OCI-LY7 (cell line): ENCODE results near the gene RCC1. TPM values are rescaled to one million over a fixed set of nuclear protein-coding genes. Genes with fewer than 3 reads are reported as not detected.

ENCODE experiments used
- Bru-seq: library from RNA; stranded (reverse); fragments of 400-500 nt; gene quantifications from one replicate; lab custom pipeline; 2021; lab: Mats Ljungman, UMichigan
- BruChase-seq, 2 experiments: library from RNA; stranded (reverse); fragments of 400-500 nt; gene quantifications; one replicate each; lab custom pipeline; 2021; lab: Mats Ljungman, UMichigan
- BruUV-seq: library from RNA; stranded (reverse); fragments of 400-500 nt; replicated peaks from 2 replicates; lab custom pipeline; 2021; lab: Mats Ljungman, UMichigan
- CTCF ChIA-PET: fragments of 300-600 bp; sonication (Branson Sonifier 250); formaldehyde crosslinking; loops from one replicate; lab custom pipeline; 2022; ENCODE audit warnings: antibody characterized with exemption; ENCODE audit not compliant: unreplicated experiment; lab: Charles Lee
- POLR2A ChIA-PET: fragments of 300-600 bp; sonication (Branson Sonifier 250); formaldehyde crosslinking; loops from one replicate; lab custom pipeline; 2022; ENCODE audit warnings: antibody characterized with exemption; lab: Charles Lee
- DNase-seq: peaks from one replicate; pipeline ENCODE4 v3.0.0-alpha.2; 2015; ENCODE audit warnings: low spot score
- H2AFZ ChIP-seq: fragments of 200-600 bp; sonication (generic), shearing (Covaris generic); 2 replicates; pipeline ENCODE4 v1.6.1; 2014; ENCODE audit warnings: mild to moderate bottlenecking, antibody characterized with exemption, low read length, moderate library complexity
- H3K27ac ChIP-seq: fragments of 200-600 bp; sonication (generic); 2 replicates; pipeline ENCODE4 v1.5.1; 2014; ENCODE audit warnings: mixed run types, low read depth, mild to moderate bottlenecking, moderate library complexity, low read length, inconsistent platforms; ENCODE audit not compliant: poor library complexity, severe bottlenecking
- H3K36me3 ChIP-seq: fragments of 200-600 bp; sonication (generic); 2 replicates; pipeline ENCODE4 v1.6.1; 2014; ENCODE audit warnings: mild to moderate bottlenecking, antibody characterized with exemption, low read length, moderate library complexity, mixed read lengths; ENCODE audit not compliant: insufficient read depth
- H3K4me1 ChIP-seq: fragments of 200-600 bp; sonication (generic); 2 replicates; pipeline ENCODE4 v1.5.1; 2014; ENCODE audit warnings: mild to moderate bottlenecking, low read length; ENCODE audit not compliant: insufficient read depth, poor library complexity, severe bottlenecking
- H3K4me2 ChIP-seq: fragments of 200-600 bp; sonication (generic); 2 replicates; pipeline ENCODE4 v1.6.1; 2014; ENCODE audit warnings: mild to moderate bottlenecking, low read length
- H3K4me3 ChIP-seq: fragments of 200-600 bp; sonication (generic); 2 replicates; pipeline ENCODE4 v1.5.1; 2014; ENCODE audit warnings: mild to moderate bottlenecking, low read depth, low read length; ENCODE audit not compliant: poor library complexity, severe bottlenecking
- H3K79me2 ChIP-seq: fragments of 200-600 bp; sonication (generic); 2 replicates; pipeline ENCODE4 v1.6.1; 2016; ENCODE audit warnings: low read depth, mild to moderate bottlenecking, low read length, moderate library complexity, mixed read lengths; ENCODE audit not compliant: insufficient read depth
- H3K9me2 ChIP-seq: fragments of 200-600 bp; sonication (generic); 2 replicates; pipeline ENCODE4 v1.6.1; 2016; ENCODE audit warnings: mild to moderate bottlenecking, low read length, mixed read lengths; ENCODE audit not compliant: insufficient read depth
- H3K9me3 ChIP-seq: fragments of 200-600 bp; sonication (generic); 2 replicates; pipeline ENCODE4 v1.6.1; 2014; ENCODE audit warnings: mild to moderate bottlenecking, mixed run types, low read length, mixed read lengths
- H4K20me1 ChIP-seq: fragments of 200-600 bp; sonication (generic); 2 replicates; pipeline ENCODE4 v1.6.1; 2014; ENCODE audit warnings: mild to moderate bottlenecking, antibody characterized with exemption, low read length, moderate library complexity, mixed read lengths; ENCODE audit not compliant: insufficient read depth
- CTCF ChIP-seq: fragments of 200-600 bp; sonication (generic); conservative IDR thresholded peaks from 2 replicates; pipeline ENCODE4 v1.5.1; 2014; ENCODE audit warnings: mild to moderate bottlenecking, antibody characterized with exemption, low read length, moderate library complexity, mixed read lengths
- EZH2phosphoT487 ChIP-seq: fragments of 200-600 bp; sonication (generic); IDR thresholded peaks from 2 replicates; pipeline ENCODE4 v1.6.1; 2018; ENCODE audit warnings: low read depth, borderline replicate concordance, mild to moderate bottlenecking, mixed run types, antibody characterized with exemption, low read length, moderate library complexity, mixed read lengths
- intact Hi-C: fragments of 100-400 bp; cut with micrococcal nuclease; formaldehyde crosslinking; loops from one replicate; pipeline ENCODE4 v1.10.0; 2022; ENCODE audit not compliant: unreplicated experiment
- long read RNA-seq: library from polyadenylated mRNA; stranded (forward); transcript quantifications from one replicate; pipeline ENCODE4 v2.0.0, GENCODE V29; 2022
- total RNA-seq, 2 experiments: library from RNA; depleted of rRNA in 1 of 2; stranded (reverse); fragments of >200 nt in 1 of 2; shearing (Covaris generic) in 1 of 2; gene quantifications; 2 replicates each; pipeline ENCODE4 v1.2.3, GENCODE V29; 2014 to 2022

Gene RCC1
- total RNA-seq (2014; rRNA removed; shearing (Covaris generic)) (87.6 and 101 TPM in 2 replicates), total RNA-seq (2022) (95.3 and 108 TPM in 2 replicates), Bru-seq, nascent RNA (percentile 90 among the genes with signal in this experiment), BruChase-seq, experiment 1, labeled RNA remaining after a 6-hour chase (percentile 93 among the genes with signal in this experiment), BruChase-seq, experiment 2, labeled RNA remaining after a 2-hour chase (percentile 90 among the genes with signal in this experiment)
- long read RNA-seq, transcript RCC1-202 (10 exons, 2,424 nt), result major isoform, 5 of 25 reads
- long read RNA-seq, partial matches to known transcripts, result 6 of 25 reads
- long read RNA-seq, other reads (novel, unspliced or antisense), result 14 of 25 reads

- Histone ChIP-seq H3K79me2 (peaks cover 52% of the 10 kb centered on the region), H2AFZ (peak within 1 kb of the TSS; percentile 70; the same call in 1 of the 2 replicates), H3K9me2 (no peaks in the 10 kb centered on the region), H3K4me1 (peaks cover 42% of the 10 kb centered on the region), H3K4me3 (peak within 1 kb of the TSS; percentile 85), H3K36me3 (peaks cover 48% of the 10 kb centered on the region), H3K9me3 (no peaks in the 10 kb centered on the region), H3K4me2 (peak within 1 kb of the TSS; percentile 85), H4K20me1 (peaks cover 5% of the 10 kb centered on the region; the same call in 1 of the 2 replicates), H3K27ac (peak within 1 kb of the TSS; percentile 94)
- ChIA-PET CTCF (no interaction called here), POLR2A (interaction anchor here (0.6 to 1.2 kb wide), 7 partner anchors 74 to 568 kb away, joined by 3 to 6 read pairs (median 3); no protein-coding TSS in a partner anchor)
- no peak for TF ChIP-seq CTCF
- no peak for TF ChIP-seq EZH2phosphoT487
- intact Hi-C loops, result loop anchor here (2.0 to 10.0 kb wide), 2 partner anchors 257 to 421 kb away; partner anchors contain the start of gene EYA3
- DNase-seq, result peak; percentile 99
- BruUV-seq, result TSS peak; percentile 98
Measured at GRCh38 chr1:28505406-28506187, at the start of gene RCC1. Gene RCC1 (plus strand): TSS chr1:28506043. CDS start chr1:28529867, 23,824 bp downstream.

- peak; percentile 40 for DNase-seq
- Histone ChIP-seq H3K36me3 (peaks cover 11% of the 10 kb centered on the region; the same call in 1 of the 2 replicates), H3K4me2 (no peak overlapping the region), H3K9me3 (no peaks in the 10 kb centered on the region), H3K27ac (no peak overlapping the region), H4K20me1 (no peaks in the 10 kb centered on the region), H3K4me3 (no peak overlapping the region), H3K9me2 (no peaks in the 10 kb centered on the region), H3K79me2 (no peaks in the 10 kb centered on the region), H2AFZ (no peak overlapping the region), H3K4me1 (peaks cover 11% of the 10 kb centered on the region)
- CTCF ChIA-PET, result no interaction called here
- no peak for TF ChIP-seq CTCF
- TF ChIP-seq EZH2phosphoT487, result no peak
- intact Hi-C loops, result no loop called here
- BruUV-seq, result no TSS peak
- POLR2A ChIA-PET, result no interaction called here
Measured at GRCh38 chr1:28456078-28456477, 49.8 kb upstream of the RCC1 start.
